Astrocyte (in vitro differentiated cells and primary cell): ENCODE measurements around the gene IKZF2.

Source experiments
- CTCF ChIP-seq: IDR thresholded peaks from 2 replicates; pipeline ENCODE4 v1.5.1; 2011; ENCODE audit warnings: low read depth, mild to moderate bottlenecking, inconsistent platforms, low read length, moderate library complexity; ENCODE audit not compliant: insufficient read depth
- EZH2 ChIP-seq: IDR thresholded peaks from 2 replicates; pipeline ENCODE4 v1.6.1; 2012; ENCODE audit warnings: mild to moderate bottlenecking, low read length, inconsistent platforms; ENCODE audit not compliant: insufficient read depth

GRCh38 chr2:213086571-213086970 is 64.8 kb downstream of the IKZF2 start:
- TF ChIP-seq CTCF (no peak), EZH2 (no peak)
